HAP-1 (cell line): ENCODE results near the gene EML6.
"Not testable (repeated sequence)": the region's sequence is repeated elsewhere in the genome, so short reads cannot be mapped to it uniquely, and the experiment has no call there.

Experiments used
- DNase-seq, 2 experiments: peaks; one replicate each; pipeline ENCODE4 v3.0.0-alpha.2; 2016 to 2020; ENCODE audit warnings: low spot score in 2 of 2
- H3K27me3 ChIP-seq: fragments of 250-450 bp; sonication (Bioruptor Pico); 2 replicates; pipeline ENCODE4 v1.5.1; 2020; ENCODE audit warnings: low read depth, mild to moderate bottlenecking, moderate library complexity
- H3K36me3 ChIP-seq: fragments of 250-450 bp; sonication (Bioruptor Pico); replicated peaks from 2 replicates; pipeline ENCODE4 v1.5.1; 2020; ENCODE audit warnings: mild to moderate bottlenecking
- H3K4me1 ChIP-seq: fragments of 250-450 bp; sonication (Bioruptor Pico); 2 replicates; pipeline ENCODE4 v1.5.1; 2020; ENCODE audit warnings: mild to moderate bottlenecking
- H3K4me3 ChIP-seq: fragments of 250-450 bp; sonication (Bioruptor Pico); 2 replicates; pipeline ENCODE4 v1.5.1; 2020; ENCODE audit warnings: mild to moderate bottlenecking, moderate library complexity
- H3K9me3 ChIP-seq: fragments of 250-450 bp; sonication (Bioruptor Pico); 2 replicates; pipeline ENCODE4 v1.5.1; 2020; ENCODE audit warnings: mild to moderate bottlenecking, moderate library complexity
- in situ Hi-C: fragments of 300-500 bp; cut with MboI; formaldehyde crosslinking; loops from 3 replicates; pipeline ENCODE4 v1.14.3; 2020; ENCODE audit warnings: low sequenced_read_pairs, inconsistent platforms, mixed read lengths

EML6 gene

GRCh38 chr2:54968561-54969218 is 245.2 kb downstream of the EML6 start:
- Histone ChIP-seq H3K27me3 (no peaks in the 10 kb centered on the region), H3K4me1 (no peaks in the 10 kb centered on the region), H3K4me3 (no peak overlapping the region), H3K36me3 (peaks cover 17% of the 10 kb centered on the region), H3K9me3 (no peaks in the 10 kb centered on the region)
- no peak for DNase-seq
- in situ Hi-C loops = no loop called here

DNA sequence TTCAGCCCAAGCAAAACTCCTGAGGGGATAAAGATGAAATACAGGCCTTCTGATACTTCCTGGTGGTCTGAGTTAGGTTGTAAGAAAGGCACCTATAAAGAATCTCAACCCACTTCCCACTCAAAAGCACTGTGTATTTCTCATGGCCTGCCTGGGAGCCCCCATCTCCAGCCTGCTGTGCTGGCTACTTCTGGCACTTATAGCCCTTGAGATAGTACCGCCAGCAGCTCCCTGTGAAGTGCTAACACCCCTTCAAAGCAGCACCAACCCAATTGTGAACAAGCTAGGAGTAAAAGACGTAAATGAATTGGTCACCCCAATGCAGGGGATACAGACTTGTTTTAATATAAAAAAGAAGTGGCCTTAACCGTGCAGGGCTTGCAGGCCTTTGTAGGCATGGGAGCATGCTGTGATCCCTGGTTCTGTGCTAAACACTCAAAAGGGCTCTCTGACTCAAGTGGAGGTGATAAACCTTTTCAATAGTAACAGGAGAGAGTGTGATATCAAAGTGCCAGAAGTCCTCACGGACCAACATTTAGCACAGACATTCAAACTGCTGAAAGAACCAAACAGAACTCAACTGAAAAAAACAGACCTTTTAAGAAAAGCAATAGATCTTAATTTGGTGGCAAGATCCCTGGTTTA is 246.0 kb downstream of the EML6 start:
- Histone ChIP-seq H3K4me1 (no peaks in the 10 kb centered on the region), H3K9me3 (no peaks in the 10 kb centered on the region), H3K36me3 (peaks cover 20% of the 10 kb centered on the region), H3K4me3 (no peak overlapping the region), H3K27me3 (no peaks in the 10 kb centered on the region)
- in situ Hi-C loops = no loop called here
- no peak for DNase-seq

GRCh38 chr2:54969940-54970338 is 246.5 kb downstream of the EML6 start:
- H3K36me3 ChIP-seq = peaks cover 20% of the 10 kb centered on the region
- H3K4me3 ChIP-seq = no peak overlapping the region
- H3K4me1 ChIP-seq = no peaks in the 10 kb centered on the region
- DNase-seq = no peak
- in situ Hi-C loops = no loop called here
- H3K27me3 ChIP-seq = no peaks in the 10 kb centered on the region
- H3K9me3 ChIP-seq = no peaks in the 10 kb centered on the region

DNA sequence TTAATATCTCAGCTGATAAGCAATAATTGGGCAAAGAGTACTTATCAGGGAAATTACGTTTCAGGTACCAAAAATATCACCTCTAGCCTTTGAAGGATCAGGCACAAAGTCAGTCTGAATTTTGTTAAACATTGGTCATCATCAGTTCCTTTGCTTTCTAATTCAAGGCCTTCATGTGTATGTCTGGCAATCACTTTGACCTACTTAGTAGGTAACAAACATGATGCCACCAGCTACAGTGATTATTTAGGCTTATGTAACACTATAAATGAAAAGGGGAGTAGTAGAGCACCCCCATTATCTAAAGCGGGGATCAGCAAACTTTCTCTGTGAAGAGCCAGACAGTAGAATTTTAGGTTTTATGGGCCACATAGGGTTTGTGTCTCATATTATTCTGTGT is 251.7 kb downstream of the EML6 start:
- in situ Hi-C loops = no loop called here
- H3K9me3 ChIP-seq = no peaks in the 10 kb centered on the region

GRCh38 chr2:54975598-54976492 is 252.4 kb downstream of the EML6 start:
- Histone ChIP-seq H3K4me3 (no peak overlapping the region), H3K36me3 (peaks cover 24% of the 10 kb centered on the region), H3K9me3 (no peaks in the 10 kb centered on the region), H3K27me3 (no peaks in the 10 kb centered on the region), H3K4me1 (peaks cover 8% of the 10 kb centered on the region)
- DNase-seq = no peak
- in situ Hi-C loops = no loop called here

More for the DNA sequence above, 251.7 kb downstream of the EML6 start:
- Histone ChIP-seq H3K36me3 (peaks cover 20% of the 10 kb centered on the region), H3K4me3 (no peak overlapping the region), H3K27me3 (no peaks in the 10 kb centered on the region), H3K4me1 (peaks cover 6% of the 10 kb centered on the region)
- DNase-seq = no peak

DNA sequence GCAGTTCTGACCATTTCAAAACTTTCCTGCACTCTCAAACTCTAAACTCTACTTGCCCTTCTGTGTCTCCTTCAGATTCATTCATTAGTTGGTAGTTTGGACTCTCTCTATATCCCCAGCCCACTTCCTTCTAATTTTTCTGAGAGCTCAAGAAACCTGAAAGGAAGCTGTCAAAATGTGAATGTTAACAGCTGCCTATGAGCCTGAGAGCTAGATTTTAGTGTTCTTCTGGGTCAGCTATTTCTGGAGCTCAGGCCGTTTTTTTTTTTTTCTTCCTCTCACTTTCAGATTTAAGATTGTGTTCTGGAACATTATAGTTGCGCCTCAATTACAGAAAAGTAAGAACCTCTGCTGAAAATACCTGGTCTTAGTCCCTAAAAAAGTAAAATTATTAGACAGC is 253.7 kb downstream of the EML6 start:
- H3K4me1 ChIP-seq = peaks cover 8% of the 10 kb centered on the region
- in situ Hi-C loops = no loop called here
- H3K27me3 ChIP-seq = no peaks in the 10 kb centered on the region
- DNase-seq = no peak
- H3K9me3 ChIP-seq = no peaks in the 10 kb centered on the region
- H3K36me3 ChIP-seq = peaks cover 24% of the 10 kb centered on the region
- H3K4me3 ChIP-seq = no peak overlapping the region

GRCh38 chr2:54979321-54980044 is 256.0 kb downstream of the EML6 start:
- peaks cover 16% of the 10 kb centered on the region for H3K4me1 ChIP-seq
- H3K27me3 ChIP-seq = no peaks in the 10 kb centered on the region
- in situ Hi-C loops = no loop called here
- no peak overlapping the region for H3K4me3 ChIP-seq
- no peaks in the 10 kb centered on the region for H3K9me3 ChIP-seq
- no peak for DNase-seq
- H3K36me3 ChIP-seq = peaks cover 22% of the 10 kb centered on the region

GRCh38 chr2:54981385-54981784 is 257.9 kb downstream of the EML6 start:
- Histone ChIP-seq H3K27me3 (no peaks in the 10 kb centered on the region), H3K4me3 (no peak overlapping the region), H3K9me3 (no peaks in the 10 kb centered on the region), H3K36me3 (peaks cover 30% of the 10 kb centered on the region), H3K4me1 (peaks cover 27% of the 10 kb centered on the region)
- DNase-seq = no peak
- in situ Hi-C loops = no loop called here

DNA sequence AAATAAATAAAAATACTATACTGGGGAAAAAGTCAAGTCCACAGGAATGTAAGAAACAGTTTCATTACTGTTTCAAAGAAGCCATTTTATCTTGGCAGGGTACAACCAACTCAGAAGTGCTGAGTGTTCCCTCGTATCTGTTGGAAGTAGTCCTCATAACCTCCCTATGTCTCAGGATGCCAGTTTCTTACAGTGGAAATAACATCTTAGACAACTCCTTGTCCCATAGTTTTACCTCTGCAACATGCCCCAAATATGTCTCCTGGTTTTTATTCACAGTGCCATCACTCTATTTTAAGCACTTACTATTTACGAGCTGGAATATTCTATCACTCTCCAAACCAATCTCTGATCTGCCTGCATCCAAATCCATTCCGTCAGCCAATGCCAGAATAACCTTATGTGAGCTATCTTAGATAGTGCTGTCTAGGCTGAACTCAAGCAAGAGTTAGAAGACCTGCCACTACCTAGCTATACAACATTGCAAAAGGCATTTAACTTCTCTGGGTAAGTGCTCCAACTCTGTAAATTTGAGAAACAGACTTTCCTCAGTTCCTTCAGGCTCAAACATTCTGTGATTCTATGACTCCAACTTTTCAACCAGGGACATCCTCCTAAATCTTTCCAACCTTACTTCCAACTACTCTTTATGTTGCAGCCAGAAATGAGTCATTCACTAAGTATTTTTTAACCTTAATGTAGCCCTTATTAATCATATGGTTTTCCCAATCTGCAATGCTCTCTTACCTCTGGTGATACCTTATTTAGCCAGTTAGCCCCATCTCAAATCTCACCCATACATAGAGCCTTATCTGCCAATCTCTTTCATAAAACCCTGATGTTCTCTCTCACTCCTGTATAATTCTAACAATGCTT is 260.1 kb downstream of the EML6 start:
- Histone ChIP-seq H3K4me1 (peaks cover 27% of the 10 kb centered on the region), H3K36me3 (peaks cover 41% of the 10 kb centered on the region), H3K27me3 (no peaks in the 10 kb centered on the region), H3K9me3 (no peaks in the 10 kb centered on the region), H3K4me3 (no peak overlapping the region)
- DNase-seq = peak in 1 of 2 experiments; percentile 21
- in situ Hi-C loops = no loop called here

GRCh38 chr2:54984476-54984875 is 261.0 kb downstream of the EML6 start:
- Histone ChIP-seq H3K36me3 (peaks cover 41% of the 10 kb centered on the region), H3K9me3 (no peaks in the 10 kb centered on the region), H3K27me3 (no peaks in the 10 kb centered on the region), H3K4me1 (peaks cover 26% of the 10 kb centered on the region), H3K4me3 (no peak overlapping the region)
- in situ Hi-C loops = no loop called here
- DNase-seq = no peak

GRCh38 chr2:54986264-54986663 is 262.8 kb downstream of the EML6 start:
- in situ Hi-C loops = no loop called here
- no peak for DNase-seq
- Histone ChIP-seq H3K9me3 (no peaks in the 10 kb centered on the region), H3K4me3 (no peak overlapping the region), H3K4me1 (peaks cover 18% of the 10 kb centered on the region), H3K36me3 (peaks cover 36% of the 10 kb centered on the region), H3K27me3 (no peaks in the 10 kb centered on the region)

- no peak overlapping the region for H3K4me3 ChIP-seq
- H3K36me3 ChIP-seq = peaks cover 24% of the 10 kb centered on the region
- in situ Hi-C loops = no loop called here
- no peak for DNase-seq
- H3K9me3 ChIP-seq = no peaks in the 10 kb centered on the region
- peaks cover 18% of the 10 kb centered on the region for H3K4me1 ChIP-seq
- H3K27me3 ChIP-seq = no peaks in the 10 kb centered on the region
Measured at GRCh38 chr2:54988612-54989011, 265.1 kb downstream of the EML6 start.

DNA sequence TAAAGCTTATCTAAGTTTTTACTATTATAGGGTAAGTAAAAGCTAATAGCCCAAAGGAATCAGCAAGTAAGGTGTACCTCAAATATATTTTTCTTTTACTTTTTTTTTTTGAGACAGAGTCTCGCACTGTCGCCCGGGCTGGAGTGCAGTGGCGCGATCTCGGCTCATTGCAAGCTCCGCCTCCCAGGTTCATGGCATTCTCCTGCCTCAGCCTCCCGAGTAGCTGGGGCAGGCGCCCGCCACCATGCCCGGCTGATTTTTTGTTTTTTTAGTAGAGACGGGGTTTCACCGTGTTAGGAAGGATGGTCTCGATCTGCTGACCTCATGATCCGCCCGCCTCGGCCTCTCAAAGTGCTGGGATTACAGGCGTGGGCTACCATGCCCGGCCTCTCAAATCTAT is 267.2 kb downstream of the EML6 start:
- H3K4me3 ChIP-seq, in situ Hi-C loops, DNase-seq, H3K27me3 ChIP-seq, H3K4me1 ChIP-seq, H3K9me3 ChIP-seq: not testable (repeated sequence)
- H3K36me3 ChIP-seq = peaks cover 15% of the 10 kb centered on the region; the same call in 1 of the 2 replicates
